ENCODE data around the gene AP5Z1.
A peak's percentile ranks its signal among the peaks of the same experiment; 100 is the strongest.

AP5Z1 gene

DNA sequence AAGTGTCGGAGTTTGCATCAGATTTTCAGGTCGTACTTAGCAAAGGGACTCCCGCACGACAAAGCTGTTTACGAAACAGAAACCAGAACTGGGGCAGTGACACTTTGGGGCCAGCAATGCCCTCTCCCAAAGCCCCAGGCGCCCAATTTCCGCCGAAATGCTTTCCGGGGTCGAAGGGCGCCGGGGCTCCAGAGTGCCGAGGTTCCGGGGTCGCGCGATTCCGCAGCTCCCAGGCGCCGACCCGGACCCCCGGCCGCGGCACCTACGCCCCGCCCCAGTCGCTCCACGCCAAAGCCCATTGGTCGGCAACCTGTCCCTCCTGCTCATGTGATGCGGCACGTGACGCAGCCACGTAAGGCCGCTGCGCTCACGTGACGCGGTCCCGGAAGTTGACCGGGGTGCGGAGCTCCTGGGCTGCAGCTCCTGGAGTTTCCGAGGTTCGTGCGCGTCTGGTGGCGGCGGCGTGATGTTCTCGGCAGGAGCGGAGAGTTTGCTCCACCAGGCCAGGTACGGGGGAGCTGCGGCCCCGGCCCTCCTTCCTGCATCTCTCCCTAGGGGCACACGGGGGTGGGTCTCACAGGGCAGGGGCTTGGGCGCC is at the start of gene AP5Z1:
AP5Z1 (plus strand) TSS at position 374 of the 598 bp plus-strand sequence; CDS start at position 467, 93 bp downstream.
- DNase-seq (ENCODE audit: low read depth, low spot score), result peak; percentile 78
- Histone ChIP-seq H3K27me3 (ENCODE audit: control insufficient read depth, insufficient read depth, low read length) (no peaks in the 10 kb centered on the region), H3K36me3 (ENCODE audit: control insufficient read depth, insufficient read depth, low read length) (no peaks in the 10 kb centered on the region), H3K27ac (ENCODE audit: low read length) (no peak within 1 kb of the TSS), H3K4me3 (ENCODE audit: low read length) (peak within 1 kb of the TSS; percentile 80), H3K9me3 (ENCODE audit: control insufficient read depth, insufficient read depth, low read length) (no peaks in the 10 kb centered on the region), H3K4me1 (ENCODE audit: control insufficient read depth, insufficient read depth, low read length) (peaks cover 2% of the 10 kb centered on the region; the same call in 1 of the 2 replicates)
- no CpG with 5 or more reads among the region's 55 CpGs for WGBS (ENCODE audit: insufficient coverage, insufficient read length)

DNA sequence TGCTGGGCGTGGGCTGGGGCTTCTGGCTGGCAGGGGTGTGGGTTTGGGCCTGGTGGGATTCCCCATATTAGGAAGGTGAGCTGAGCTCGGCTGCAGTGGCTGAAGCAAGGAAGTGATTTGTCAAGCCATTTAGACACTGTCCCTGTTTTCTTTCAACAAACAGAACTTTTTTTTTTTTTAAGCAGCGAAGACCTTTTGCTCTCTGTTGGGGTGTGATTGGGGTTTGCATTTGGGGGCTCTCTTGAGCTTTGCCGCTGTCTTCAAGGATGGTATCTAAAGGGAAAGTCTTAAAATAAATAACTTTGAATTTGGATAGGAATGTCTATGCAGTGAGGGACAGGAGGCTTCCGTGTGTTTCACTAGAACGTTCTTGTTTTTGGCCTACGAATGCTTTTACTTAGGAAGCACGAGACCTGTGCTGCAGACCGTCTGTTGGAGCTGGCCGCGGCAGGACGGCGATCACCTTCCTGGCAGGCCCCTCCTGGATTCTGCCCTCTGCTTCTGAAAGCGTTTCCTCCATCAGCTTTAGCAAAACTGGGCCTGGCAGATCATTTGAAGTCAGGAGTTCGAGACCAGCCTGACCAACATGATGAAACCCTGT is 49.5 kb upstream of the AP5Z1 start:
- WGBS (ENCODE audit: insufficient coverage, insufficient read length), result no CpG with 5 or more reads among the region's 15 CpGs
- no peaks in the 10 kb centered on the region for H3K9me3 ChIP-seq (ENCODE audit: control insufficient read depth, insufficient read depth, low read length)
- no peak for DNase-seq (ENCODE audit: low read depth, low spot score)
- H3K27ac ChIP-seq (ENCODE audit: low read length), result no peak overlapping the region
- no peaks in the 10 kb centered on the region for H3K4me1 ChIP-seq (ENCODE audit: control insufficient read depth, insufficient read depth, low read length)
- no peaks in the 10 kb centered on the region for H3K27me3 ChIP-seq (ENCODE audit: control insufficient read depth, insufficient read depth, low read length)
- no peaks in the 10 kb centered on the region for H3K36me3 ChIP-seq (ENCODE audit: control insufficient read depth, insufficient read depth, low read length)
- H3K4me3 ChIP-seq (ENCODE audit: low read length), result no peak overlapping the region

DNA sequence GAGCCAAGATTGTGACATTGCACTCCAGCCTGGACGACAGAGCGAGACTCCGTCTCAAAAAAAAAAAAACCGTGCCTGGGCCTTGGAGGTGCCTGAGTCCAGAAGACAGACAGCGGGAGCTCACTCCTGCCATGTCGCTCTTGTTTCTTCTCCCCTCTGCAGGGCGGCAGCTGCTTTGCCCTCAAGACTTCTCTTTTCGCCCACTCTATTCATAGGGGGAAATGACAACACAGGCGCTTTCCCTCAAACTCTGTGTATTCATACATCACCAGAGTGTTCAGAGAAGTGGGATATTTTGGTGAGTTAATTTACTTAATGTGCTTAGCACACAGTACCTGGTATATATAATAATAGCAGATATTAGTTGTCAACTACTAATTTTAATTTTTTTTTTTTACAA is 48.9 kb upstream of the AP5Z1 start:
- WGBS (ENCODE audit: insufficient coverage, insufficient read length), result no CpG with 5 or more reads among the region's 9 CpGs
- H3K4me1 ChIP-seq (ENCODE audit: control insufficient read depth, insufficient read depth, low read length), result no peaks in the 10 kb centered on the region

DNA sequence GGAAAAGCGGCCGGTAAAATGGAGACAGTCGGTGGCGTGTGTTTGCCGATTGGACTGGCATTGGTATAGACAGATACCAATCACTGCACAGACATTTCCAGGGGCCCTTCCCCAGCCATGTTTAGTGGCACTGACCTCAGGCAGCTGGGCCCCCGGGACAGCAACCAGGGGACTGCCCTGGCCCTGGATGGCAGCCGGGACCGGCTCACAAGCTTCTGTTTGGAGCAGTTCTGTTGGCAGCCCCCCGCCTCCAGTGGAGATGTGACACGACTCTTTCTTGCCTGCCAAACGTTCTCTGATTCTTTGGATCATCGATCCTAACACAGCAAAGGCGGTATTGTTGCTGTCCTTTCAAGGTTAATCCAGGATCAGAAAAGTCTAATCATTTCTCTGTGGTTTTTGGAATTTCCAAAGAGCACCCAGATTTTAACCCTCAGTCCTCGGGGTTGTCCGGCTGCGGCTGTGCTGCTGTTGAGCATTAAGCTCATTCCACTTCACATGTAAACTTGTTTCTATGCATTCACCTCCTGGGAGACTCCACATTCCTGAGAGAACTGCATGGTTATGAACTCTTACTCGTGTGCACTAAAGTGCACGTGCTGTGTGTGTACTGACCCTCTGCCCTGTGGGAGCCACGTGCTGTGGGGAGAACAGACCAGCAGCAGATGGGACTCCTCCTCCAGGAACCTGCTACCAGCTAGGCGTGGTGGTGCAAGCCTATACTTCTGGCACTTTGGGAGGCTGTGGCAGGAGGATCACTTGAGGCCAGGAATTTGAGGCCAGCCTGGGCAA is 47.3 kb upstream of the AP5Z1 start:
- H3K9me3 ChIP-seq (ENCODE audit: control insufficient read depth, insufficient read depth, low read length), result no peaks in the 10 kb centered on the region
- H3K27me3 ChIP-seq (ENCODE audit: control insufficient read depth, insufficient read depth, low read length), result no peaks in the 10 kb centered on the region
- no peak overlapping the region for H3K4me3 ChIP-seq (ENCODE audit: low read length)
- no CpG with 5 or more reads among the region's 20 CpGs for WGBS (ENCODE audit: insufficient coverage, insufficient read length)
- no peak for DNase-seq (ENCODE audit: low read depth, low spot score)
- no peaks in the 10 kb centered on the region for H3K36me3 ChIP-seq (ENCODE audit: control insufficient read depth, insufficient read depth, low read length)
- no peak overlapping the region for H3K27ac ChIP-seq (ENCODE audit: low read length)
- no peaks in the 10 kb centered on the region for H3K4me1 ChIP-seq (ENCODE audit: control insufficient read depth, insufficient read depth, low read length)

More for the DNA sequence above, 48.9 kb upstream of the AP5Z1 start:
- Histone ChIP-seq H3K27ac (ENCODE audit: low read length) (no peak overlapping the region), H3K4me3 (ENCODE audit: low read length) (no peak overlapping the region), H3K27me3 (ENCODE audit: control insufficient read depth, insufficient read depth, low read length) (no peaks in the 10 kb centered on the region), H3K36me3 (ENCODE audit: control insufficient read depth, insufficient read depth, low read length) (no peaks in the 10 kb centered on the region), H3K9me3 (ENCODE audit: control insufficient read depth, insufficient read depth, low read length) (no peaks in the 10 kb centered on the region)
- no peak for DNase-seq (ENCODE audit: low read depth, low spot score)

DNA sequence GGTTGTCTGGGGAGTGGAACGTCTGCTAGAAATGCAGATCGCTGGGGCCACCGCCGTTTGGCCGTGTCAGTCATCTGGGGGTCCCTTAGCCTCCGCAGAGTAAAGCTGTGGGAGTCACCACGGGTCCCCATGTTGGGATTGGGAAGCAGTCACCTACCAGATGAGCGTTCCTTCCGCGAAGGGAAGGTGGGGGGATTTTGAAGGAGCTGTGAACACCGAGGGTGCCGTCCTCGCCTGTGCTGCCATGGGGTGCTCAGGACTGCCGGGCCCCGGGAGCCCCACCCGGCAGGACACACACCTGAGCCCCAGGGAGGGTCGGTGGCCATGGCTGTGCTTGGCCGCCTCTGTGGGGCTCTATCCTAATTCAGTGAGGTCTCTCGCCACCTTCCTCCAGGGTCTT is 46.2 kb upstream of the AP5Z1 start:
- WGBS (ENCODE audit: insufficient coverage, insufficient read length), result no CpG with 5 or more reads among the region's 19 CpGs
- Histone ChIP-seq H3K4me3 (ENCODE audit: low read length) (no peak overlapping the region), H3K4me1 (ENCODE audit: control insufficient read depth, insufficient read depth, low read length) (no peaks in the 10 kb centered on the region), H3K27ac (ENCODE audit: low read length) (no peak overlapping the region), H3K36me3 (ENCODE audit: control insufficient read depth, insufficient read depth, low read length) (no peaks in the 10 kb centered on the region), H3K9me3 (ENCODE audit: control insufficient read depth, insufficient read depth, low read length) (no peaks in the 10 kb centered on the region), H3K27me3 (ENCODE audit: control insufficient read depth, insufficient read depth, low read length) (no peaks in the 10 kb centered on the region)
- no peak for DNase-seq (ENCODE audit: low read depth, low spot score)

DNA sequence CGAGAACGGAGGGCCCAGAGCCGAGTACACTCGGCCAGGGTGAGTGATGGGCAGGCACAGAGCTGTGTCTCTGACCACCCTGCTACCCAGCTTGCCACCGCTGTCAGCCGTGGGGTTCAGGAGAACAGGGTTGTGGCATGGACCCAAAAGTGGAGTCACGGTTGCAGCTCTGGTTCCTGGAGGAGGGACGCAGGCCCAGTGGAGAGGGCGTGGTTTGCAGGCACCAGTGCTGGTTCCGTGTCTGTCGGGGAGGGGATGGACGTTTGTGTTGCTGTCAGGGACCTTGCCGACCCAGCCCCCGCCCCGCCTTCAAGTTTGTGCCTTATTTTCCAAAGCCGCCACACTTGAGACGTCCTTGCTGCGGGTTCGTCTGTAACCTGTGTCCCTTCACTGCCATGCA is 45.1 kb upstream of the AP5Z1 start:
- Histone ChIP-seq H3K4me3 (ENCODE audit: low read length) (no peak overlapping the region), H3K36me3 (ENCODE audit: control insufficient read depth, insufficient read depth, low read length) (no peaks in the 10 kb centered on the region), H3K27me3 (ENCODE audit: control insufficient read depth, insufficient read depth, low read length) (no peaks in the 10 kb centered on the region), H3K9me3 (ENCODE audit: control insufficient read depth, insufficient read depth, low read length) (no peaks in the 10 kb centered on the region), H3K4me1 (ENCODE audit: control insufficient read depth, insufficient read depth, low read length) (no peaks in the 10 kb centered on the region), H3K27ac (ENCODE audit: low read length) (no peak overlapping the region)
- WGBS (ENCODE audit: insufficient coverage, insufficient read length), result no CpG with 5 or more reads among the region's 19 CpGs
- no peak for DNase-seq (ENCODE audit: low read depth, low spot score)

DNA sequence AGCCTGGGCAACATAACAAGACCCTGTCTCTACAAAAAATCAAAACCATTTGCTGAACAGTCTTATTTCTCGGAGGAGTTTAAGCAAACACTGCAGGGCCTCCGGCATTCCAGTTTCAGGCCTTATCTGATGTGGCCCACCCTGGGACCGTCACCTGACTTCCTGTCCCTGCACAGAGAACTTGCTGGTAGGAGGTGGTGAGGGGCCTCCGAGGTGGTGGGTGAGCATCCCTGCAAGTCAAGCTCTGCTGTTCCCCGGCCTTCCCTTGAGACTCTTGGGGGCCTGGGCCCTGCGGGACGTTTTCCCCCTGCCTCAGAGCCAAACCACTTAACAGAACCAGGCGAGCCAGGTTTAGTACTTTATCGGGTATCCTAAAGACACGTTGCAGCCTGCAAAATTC is 44.5 kb upstream of the AP5Z1 start:
- no CpG with 5 or more reads among the region's 10 CpGs for WGBS (ENCODE audit: insufficient coverage, insufficient read length)
- H3K36me3 ChIP-seq (ENCODE audit: control insufficient read depth, insufficient read depth, low read length), result no peaks in the 10 kb centered on the region
- H3K27me3 ChIP-seq (ENCODE audit: control insufficient read depth, insufficient read depth, low read length), result no peaks in the 10 kb centered on the region
- H3K27ac ChIP-seq (ENCODE audit: low read length), result no peak overlapping the region
- H3K9me3 ChIP-seq (ENCODE audit: control insufficient read depth, insufficient read depth, low read length), result no peaks in the 10 kb centered on the region
- no peaks in the 10 kb centered on the region for H3K4me1 ChIP-seq (ENCODE audit: control insufficient read depth, insufficient read depth, low read length)
- H3K4me3 ChIP-seq (ENCODE audit: low read length), result no peak overlapping the region
- no peak for DNase-seq (ENCODE audit: low read depth, low spot score)

DNA sequence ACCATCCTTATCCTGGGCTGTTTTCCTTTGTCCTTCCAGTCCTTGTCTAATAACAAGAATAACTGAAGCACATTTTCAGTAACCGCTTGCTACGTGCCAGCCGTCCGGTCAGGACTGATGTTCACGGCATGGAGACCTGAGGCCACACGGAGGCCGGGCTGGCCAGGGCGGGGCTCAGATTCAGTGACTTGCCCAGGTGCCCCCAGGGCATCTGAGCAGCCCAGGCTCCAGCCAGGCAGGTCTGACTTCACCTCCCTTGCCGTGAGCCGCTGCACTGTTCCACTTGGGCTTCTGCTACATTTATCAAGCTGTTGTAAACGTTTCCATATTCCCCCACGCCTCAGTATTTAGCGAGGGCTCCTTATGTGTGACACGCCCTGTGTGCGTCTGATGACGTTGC is 43.6 kb upstream of the AP5Z1 start:
- H3K27me3 ChIP-seq (ENCODE audit: control insufficient read depth, insufficient read depth, low read length), result no peaks in the 10 kb centered on the region
- no peaks in the 10 kb centered on the region for H3K4me1 ChIP-seq (ENCODE audit: control insufficient read depth, insufficient read depth, low read length)
- no peak for DNase-seq (ENCODE audit: low read depth, low spot score)
- H3K9me3 ChIP-seq (ENCODE audit: control insufficient read depth, insufficient read depth, low read length), result no peaks in the 10 kb centered on the region
- H3K36me3 ChIP-seq (ENCODE audit: control insufficient read depth, insufficient read depth, low read length), result no peaks in the 10 kb centered on the region
- H3K27ac ChIP-seq (ENCODE audit: low read length), result no peak overlapping the region
- no peak overlapping the region for H3K4me3 ChIP-seq (ENCODE audit: low read length)
- no CpG with 5 or more reads among the region's 16 CpGs for WGBS (ENCODE audit: insufficient coverage, insufficient read length)

DNA sequence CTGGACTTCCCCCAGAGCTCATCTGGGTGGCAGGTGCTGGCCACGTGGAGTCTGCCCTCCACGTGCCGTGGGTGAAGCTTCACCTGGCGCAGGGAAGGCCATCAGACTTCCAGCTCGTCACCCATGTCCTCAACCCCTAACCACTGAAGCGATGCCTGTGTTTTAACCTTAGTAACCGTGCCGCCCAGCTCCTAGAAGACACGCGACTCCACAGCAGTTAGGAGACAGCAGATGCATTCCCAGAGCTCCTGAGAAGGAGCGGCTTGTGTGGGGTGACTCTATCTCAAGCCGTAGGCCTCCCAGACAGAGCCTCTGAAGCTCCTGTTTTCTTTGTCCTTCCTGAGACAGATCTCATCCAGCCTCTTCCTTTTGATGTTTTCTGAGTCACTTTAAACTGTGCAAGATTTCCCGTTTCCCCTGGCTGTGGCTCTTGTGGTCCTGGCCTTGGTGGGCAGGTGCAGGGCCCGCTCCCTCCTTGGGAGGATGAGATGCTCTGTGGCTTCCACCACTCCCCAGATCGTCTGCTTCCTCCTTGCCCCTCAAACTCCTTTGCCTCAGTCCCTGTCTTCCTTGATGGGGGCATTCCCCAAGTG is 41.4 kb upstream of the AP5Z1 start:
- no CpG with 5 or more reads among the region's 15 CpGs for WGBS (ENCODE audit: insufficient coverage, insufficient read length)
- Histone ChIP-seq H3K36me3 (ENCODE audit: control insufficient read depth, insufficient read depth, low read length) (no peaks in the 10 kb centered on the region), H3K4me3 (ENCODE audit: low read length) (no peak overlapping the region), H3K27me3 (ENCODE audit: control insufficient read depth, insufficient read depth, low read length) (no peaks in the 10 kb centered on the region), H3K4me1 (ENCODE audit: control insufficient read depth, insufficient read depth, low read length) (peaks cover 3% of the 10 kb centered on the region), H3K9me3 (ENCODE audit: control insufficient read depth, insufficient read depth, low read length) (no peaks in the 10 kb centered on the region), H3K27ac (ENCODE audit: low read length) (no peak overlapping the region)
- DNase-seq (ENCODE audit: low read depth, low spot score), result no peak

GRCh38 chr7:4734587-4735345 is 40.7 kb upstream of the AP5Z1 start:
- H3K4me1 ChIP-seq (ENCODE audit: control insufficient read depth, insufficient read depth, low read length), result peaks cover 4% of the 10 kb centered on the region
- H3K27ac ChIP-seq (ENCODE audit: low read length), result no peak overlapping the region
- no CpG with 5 or more reads among the region's 23 CpGs for WGBS (ENCODE audit: insufficient coverage, insufficient read length)
- no peaks in the 10 kb centered on the region for H3K27me3 ChIP-seq (ENCODE audit: control insufficient read depth, insufficient read depth, low read length)
- H3K9me3 ChIP-seq (ENCODE audit: control insufficient read depth, insufficient read depth, low read length), result no peaks in the 10 kb centered on the region
- no peak for DNase-seq (ENCODE audit: low read depth, low spot score)
- H3K36me3 ChIP-seq (ENCODE audit: control insufficient read depth, insufficient read depth, low read length), result no peaks in the 10 kb centered on the region
- no peak overlapping the region for H3K4me3 ChIP-seq (ENCODE audit: low read length)
